Stimulated activated naive CD4-positive, alpha-beta T cell treated with Interleukin-2 at 50 U/mL for 16 hours (primary cell): ENCODE results near the gene SLC5A7.

Source experiments
- DNase-seq: peaks from one replicate; lab custom pipeline; 2025; lab: John Stamatoyannopoulos, UW

The SLC5A7 gene

GRCh38 chr2:107986278-107987217 is at the start of gene SLC5A7:
Gene SLC5A7, plus strand, starts transcription at chr2:107986524. Its CDS starts 1,632 bp downstream, at chr2:107988156.
- DNase-seq = no peak

GRCh38 chr2:107961395-107961794 is 24.9 kb upstream of the SLC5A7 start:
- DNase-seq = no peak

GRCh38 chr2:107964185-107964584 is 22.1 kb upstream of the SLC5A7 start:
- DNase-seq = no peak

GRCh38 chr2:107984707-107985106 is 1.6 kb upstream of the SLC5A7 start:
- no peak for DNase-seq

- no peak for DNase-seq
Measured at GRCh38 chr2:107988108-107988507, 1.8 kb downstream of the SLC5A7 start.

GRCh38 chr2:107989445-107989844 is 3.1 kb downstream of the SLC5A7 start:
- DNase-seq = no peak

GRCh38 chr2:107990718-107991117 is 4.4 kb downstream of the SLC5A7 start:
- no peak for DNase-seq

GRCh38 chr2:107992069-107992468 is 5.7 kb downstream of the SLC5A7 start:
- DNase-seq = no peak

GRCh38 chr2:107999158-107999557 is 12.8 kb downstream of the SLC5A7 start:
- no peak for DNase-seq

- DNase-seq = no peak
Measured at GRCh38 chr2:108010912-108011591, 24.7 kb downstream of the SLC5A7 start.

- DNase-seq = no peak
Measured at GRCh38 chr2:108013305-108013704, 27.0 kb downstream of the SLC5A7 start.

GRCh38 chr2:108022628-108023027 is 36.3 kb downstream of the SLC5A7 start:
- DNase-seq = no peak

GRCh38 chr2:108023776-108024175 is 37.5 kb downstream of the SLC5A7 start:
- DNase-seq = no peak

GRCh38 chr2:108026092-108026794 is 39.9 kb downstream of the SLC5A7 start:
- no peak for DNase-seq

GRCh38 chr2:108029496-108029895 is 43.2 kb downstream of the SLC5A7 start:
- DNase-seq = no peak

GRCh38 chr2:108029912-108030311 is 43.6 kb downstream of the SLC5A7 start:
- DNase-seq = no peak

- no peak for DNase-seq
Measured at GRCh38 chr2:108031471-108031941, 45.2 kb downstream of the SLC5A7 start.

- DNase-seq = no peak
Measured at GRCh38 chr2:108034843-108035242, 48.5 kb downstream of the SLC5A7 start.

- no peak for DNase-seq
Measured at GRCh38 chr2:108048752-108049151, 62.4 kb downstream of the SLC5A7 start.

GRCh38 chr2:108058576-108059137 is 72.3 kb downstream of the SLC5A7 start:
- DNase-seq = no peak

- DNase-seq = no peak
Measured at GRCh38 chr2:108061439-108062042, 75.2 kb downstream of the SLC5A7 start.
